Dendritic cell treated with granulocyte-macrophage colony-stimulating factor and Interleukin-4, amounts not matched to agents 40 ng/mL and 50 ng/mL, for 4 days (primary cell): ENCODE measurements around the gene LPCAT1.

Experiments used
- H3K27ac Mint-ChIP-seq: one replicate; pipeline ENCODE4 v1.8.0; 2022; ENCODE audit warnings: mild to moderate bottlenecking, mixed read lengths
- H3K27me3 Mint-ChIP-seq: one replicate; pipeline ENCODE4 v1.8.0; 2022; ENCODE audit warnings: mild to moderate bottlenecking, mixed read lengths
- H3K36me3 Mint-ChIP-seq: one replicate; pipeline ENCODE4 v1.8.0; 2022; ENCODE audit warnings: low read depth, mixed read lengths
- H3K4me1 Mint-ChIP-seq: one replicate; pipeline ENCODE4 v1.8.0; 2022; ENCODE audit warnings: low read depth, mixed read lengths
- H3K4me3 Mint-ChIP-seq: one replicate; pipeline ENCODE4 v1.8.0; 2022; ENCODE audit warnings: mild to moderate bottlenecking, moderate library complexity, mixed read lengths
- H3K9me3 Mint-ChIP-seq: one replicate; pipeline ENCODE4 v1.8.0; 2022; ENCODE audit warnings: mixed read lengths
- intact Hi-C: fragments of 100-400 bp; cut with micrococcal nuclease; formaldehyde crosslinking; loops from one replicate; pipeline ENCODE4 v1.15.0; 2022

Gene LPCAT1

DNA sequence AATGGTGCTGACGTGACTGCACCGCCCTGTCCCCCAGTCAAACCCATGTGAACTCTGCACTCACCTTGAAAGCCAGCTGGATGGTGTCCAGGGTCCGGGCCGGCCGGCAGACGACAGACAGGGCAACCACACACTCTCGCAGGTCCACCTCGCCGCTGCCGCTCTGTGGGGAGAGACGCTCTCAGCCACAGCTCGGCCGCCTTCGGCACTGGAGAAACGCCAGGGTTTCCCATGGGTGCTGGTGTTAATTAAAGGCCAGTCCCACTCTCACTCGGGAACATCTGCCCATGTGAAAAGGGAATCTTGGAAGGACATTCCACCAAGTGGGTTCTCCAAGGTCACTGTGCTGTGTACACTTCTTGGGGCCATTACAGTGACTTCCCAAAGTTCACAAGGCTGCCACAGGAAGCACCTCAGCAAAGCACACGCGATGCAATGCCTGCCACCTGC lies 53.0 kb downstream of the LPCAT1 start:
- H3K27ac Mint-ChIP-seq, result no peak overlapping the region
- no peaks in the 10 kb centered on the region for H3K27me3 Mint-ChIP-seq
- H3K4me3 Mint-ChIP-seq, result no peak overlapping the region
- H3K9me3 Mint-ChIP-seq, result peaks cover 9% of the 10 kb centered on the region
- H3K4me1 Mint-ChIP-seq, result peaks cover 18% of the 10 kb centered on the region
- peaks cover 98% of the 10 kb centered on the region for H3K36me3 Mint-ChIP-seq
- intact Hi-C loops, result no loop called here

DNA sequence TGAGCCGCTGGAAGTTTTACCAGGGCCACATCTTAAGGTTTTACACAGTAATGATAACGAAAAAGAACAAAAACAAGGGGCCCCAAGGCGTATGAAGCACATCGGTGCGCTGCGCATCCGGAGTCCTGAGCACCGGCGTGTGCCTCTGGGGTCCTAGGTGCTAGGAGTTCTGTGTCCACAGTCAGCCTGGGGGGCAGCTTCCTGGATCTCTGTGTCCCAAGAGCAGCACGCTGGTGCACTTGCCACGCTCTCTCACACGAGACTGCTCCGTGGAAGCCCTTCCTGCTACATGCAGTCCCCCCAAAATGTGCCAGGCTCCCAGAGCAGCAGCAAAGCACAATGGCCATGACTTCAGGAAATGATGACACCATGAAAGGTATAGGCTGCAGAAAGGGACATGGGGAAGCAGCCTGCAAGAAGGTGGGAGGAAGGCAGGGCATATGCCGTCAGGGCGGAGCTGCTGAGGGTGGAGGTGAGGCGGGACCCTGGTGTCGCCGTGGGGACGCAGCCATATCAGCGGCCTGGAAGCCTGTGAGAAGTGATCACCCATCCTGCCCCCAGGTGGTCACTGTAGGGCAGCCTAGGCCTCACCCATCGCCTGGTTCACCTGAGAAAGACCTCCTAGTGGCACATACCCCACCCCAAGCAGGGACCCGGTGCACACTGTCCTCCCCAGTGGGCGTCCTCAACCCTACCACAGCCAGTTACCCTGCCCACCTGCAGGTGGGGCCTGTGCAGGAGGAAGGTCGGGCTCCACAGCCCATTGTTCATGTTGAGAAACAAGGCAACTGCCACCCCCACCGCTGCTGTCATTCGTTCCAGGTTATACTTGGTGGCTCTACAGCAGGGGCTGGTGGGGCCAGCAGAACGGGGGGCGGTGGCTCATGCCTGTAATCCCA lies 54.9 kb downstream of the LPCAT1 start:
- intact Hi-C loops, result no loop called here
- Mint-ChIP-seq H3K9me3 (peaks cover 24% of the 10 kb centered on the region), H3K4me1 (peaks cover 9% of the 10 kb centered on the region), H3K36me3 (peaks cover 98% of the 10 kb centered on the region), H3K27me3 (no peaks in the 10 kb centered on the region), H3K27ac (no peak overlapping the region), H3K4me3 (no peak overlapping the region)

DNA sequence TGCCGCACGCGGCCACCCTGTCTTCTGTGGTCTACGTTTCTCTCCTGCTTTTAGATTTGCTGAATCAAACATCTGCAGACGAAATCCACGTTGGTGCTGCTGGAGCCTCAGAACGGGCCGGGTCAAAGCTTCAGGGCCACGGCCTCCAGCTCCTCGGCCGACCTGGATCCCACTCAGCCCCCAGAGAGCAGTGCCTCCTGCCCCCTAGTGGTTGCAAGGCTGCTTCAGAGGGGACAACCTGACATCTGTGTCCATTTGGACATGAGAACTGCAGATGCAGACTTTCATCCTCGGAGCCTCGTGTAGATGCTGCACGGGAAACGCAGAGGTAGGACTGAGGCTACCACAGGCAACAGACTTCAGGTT lies 55.5 kb downstream of the LPCAT1 start:
- Mint-ChIP-seq H3K4me1 (peaks cover 9% of the 10 kb centered on the region), H3K27ac (no peak overlapping the region), H3K36me3 (peaks cover 98% of the 10 kb centered on the region), H3K4me3 (no peak overlapping the region), H3K9me3 (peaks cover 24% of the 10 kb centered on the region), H3K27me3 (no peaks in the 10 kb centered on the region)
- intact Hi-C loops, result no loop called here

DNA sequence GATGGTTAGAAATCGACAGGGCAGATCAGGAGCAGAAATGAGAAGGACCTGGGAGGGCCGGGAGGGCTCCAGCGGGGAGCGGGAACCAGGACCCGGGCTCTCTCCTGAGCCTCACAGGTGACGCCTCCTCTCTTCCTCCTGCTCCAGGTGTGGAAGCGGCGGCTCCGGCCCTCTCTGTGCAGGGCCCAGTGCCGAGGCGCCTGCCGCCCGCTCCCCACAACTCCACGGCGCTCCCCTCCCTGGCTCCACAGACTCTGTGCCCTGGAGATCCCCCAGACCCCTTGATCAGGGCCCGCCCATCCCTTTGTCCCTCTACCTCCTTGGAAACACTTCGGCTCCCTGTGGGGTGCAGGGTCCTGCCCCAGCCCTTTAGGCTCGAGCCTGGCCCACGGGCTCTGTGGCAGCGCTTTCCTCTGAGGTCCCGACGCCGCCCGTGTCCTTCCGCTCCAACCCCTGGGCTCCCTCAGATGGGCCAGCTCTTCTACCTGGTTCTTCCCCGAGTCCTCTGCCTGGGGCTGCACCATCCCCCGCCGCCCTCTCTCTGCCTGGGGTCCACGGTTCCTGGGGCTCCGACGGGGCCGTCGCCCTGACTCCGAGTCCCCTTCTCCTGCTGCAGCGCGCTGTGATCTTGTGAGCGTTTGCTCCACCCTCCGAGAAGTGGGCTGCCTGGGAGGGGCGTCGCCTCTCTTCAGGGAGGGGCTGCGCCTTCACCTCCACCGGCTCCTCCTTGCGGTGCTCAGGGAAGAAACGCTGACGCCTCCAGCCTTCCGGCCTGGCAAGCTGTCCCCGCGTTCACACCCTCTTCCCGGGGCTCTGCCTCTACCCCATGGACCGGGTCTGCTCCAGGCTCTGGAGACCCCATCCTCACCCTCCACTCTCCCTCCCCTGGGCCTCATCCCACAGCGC lies 56.2 kb downstream of the LPCAT1 start:
- no peak overlapping the region for H3K27ac Mint-ChIP-seq
- intact Hi-C loops, result no loop called here
- H3K9me3 Mint-ChIP-seq, result peaks cover 24% of the 10 kb centered on the region
- peaks cover 9% of the 10 kb centered on the region for H3K4me1 Mint-ChIP-seq
- H3K27me3 Mint-ChIP-seq, result no peaks in the 10 kb centered on the region
- H3K36me3 Mint-ChIP-seq, result peaks cover 98% of the 10 kb centered on the region
- H3K4me3 Mint-ChIP-seq, result no peak overlapping the region

DNA sequence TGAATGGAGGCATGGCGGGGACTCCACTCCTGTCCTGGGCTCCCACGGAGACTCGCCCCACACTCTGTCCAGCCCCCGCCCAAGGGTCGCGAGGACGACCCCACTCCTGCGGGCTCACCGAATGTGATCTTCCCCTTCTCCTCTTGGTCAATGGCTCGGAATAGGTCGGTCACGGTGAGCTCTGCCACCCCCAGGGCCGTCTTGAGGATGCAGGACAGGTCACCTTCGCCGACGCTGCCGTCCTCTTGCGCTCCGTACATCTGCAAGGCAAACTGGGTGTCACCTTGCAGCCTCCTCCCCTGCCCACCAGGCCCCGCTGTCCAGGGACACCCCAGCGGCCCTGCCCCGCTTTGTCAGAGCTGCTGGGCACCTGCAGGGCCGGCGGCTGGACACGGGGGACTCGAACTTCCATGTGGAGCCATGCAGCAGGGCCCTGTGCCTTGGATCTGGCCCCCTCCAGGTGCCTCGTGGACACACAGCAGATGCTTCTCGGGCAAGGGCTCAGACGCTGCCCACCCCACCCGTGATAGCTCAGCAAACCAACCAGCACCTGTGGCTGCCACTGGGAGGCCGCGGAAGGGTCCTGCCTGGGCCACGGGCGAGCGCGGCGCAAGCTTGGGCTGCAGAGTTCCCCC lies 57.0 kb downstream of the LPCAT1 start:
- peaks cover 98% of the 10 kb centered on the region for H3K36me3 Mint-ChIP-seq
- H3K27ac Mint-ChIP-seq, result no peak overlapping the region
- peaks cover 24% of the 10 kb centered on the region for H3K9me3 Mint-ChIP-seq
- H3K4me1 Mint-ChIP-seq, result peaks cover 6% of the 10 kb centered on the region
- H3K4me3 Mint-ChIP-seq, result no peak overlapping the region
- no peaks in the 10 kb centered on the region for H3K27me3 Mint-ChIP-seq
- intact Hi-C loops, result no loop called here

DNA sequence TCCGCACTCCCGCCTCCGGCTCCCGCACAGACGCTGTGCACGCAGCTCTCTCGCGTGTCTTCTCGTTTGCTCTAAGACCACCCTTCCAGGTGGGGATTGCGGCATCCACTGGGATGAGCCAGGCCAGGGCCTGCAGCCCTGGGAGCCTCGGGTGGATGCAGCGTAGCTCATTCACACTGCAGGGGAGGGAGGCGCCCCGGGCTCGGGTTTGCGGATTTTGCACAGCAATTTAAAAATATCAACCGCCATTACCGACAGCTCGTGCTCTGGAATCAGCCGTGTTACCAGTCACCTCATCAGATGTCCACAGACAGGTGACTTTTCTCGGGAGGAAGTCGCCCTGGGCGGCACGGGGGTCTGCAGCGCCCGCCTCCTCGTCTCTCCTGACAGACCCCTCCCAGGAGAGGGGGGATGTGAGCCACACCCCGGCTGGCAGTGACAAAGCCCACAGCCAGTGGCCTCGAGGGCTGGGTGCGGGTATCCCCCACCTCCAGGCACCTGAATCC lies 57.7 kb downstream of the LPCAT1 start:
- no peaks in the 10 kb centered on the region for H3K27me3 Mint-ChIP-seq
- H3K9me3 Mint-ChIP-seq, result peaks cover 24% of the 10 kb centered on the region
- intact Hi-C loops, result no loop called here
- no peak overlapping the region for H3K4me3 Mint-ChIP-seq
- H3K27ac Mint-ChIP-seq, result no peak overlapping the region
- H3K4me1 Mint-ChIP-seq, result no peaks in the 10 kb centered on the region
- peaks cover 98% of the 10 kb centered on the region for H3K36me3 Mint-ChIP-seq

DNA sequence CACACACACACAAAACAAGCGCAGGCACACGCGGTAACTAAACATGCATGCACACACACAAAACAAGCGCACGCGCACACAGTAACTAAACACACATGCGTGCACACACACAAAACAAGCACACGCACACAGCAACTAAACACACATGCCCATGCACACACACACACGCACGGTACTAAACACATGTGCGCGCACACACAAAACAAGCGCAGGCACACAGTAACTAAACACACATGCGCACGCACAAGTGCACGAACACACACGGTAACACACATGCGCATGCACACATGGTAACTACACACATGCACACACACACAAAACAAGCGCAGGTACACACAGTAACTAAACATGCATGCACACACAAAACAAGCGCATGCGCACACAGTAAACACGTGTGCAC lies 58.6 kb downstream of the LPCAT1 start:
- intact Hi-C loops, result no loop called here
- Mint-ChIP-seq H3K27me3 (no peaks in the 10 kb centered on the region), H3K27ac (no peak overlapping the region), H3K36me3 (peaks cover 100% of the 10 kb centered on the region), H3K9me3 (peaks cover 24% of the 10 kb centered on the region), H3K4me1 (no peaks in the 10 kb centered on the region), H3K4me3 (no peak overlapping the region)

DNA sequence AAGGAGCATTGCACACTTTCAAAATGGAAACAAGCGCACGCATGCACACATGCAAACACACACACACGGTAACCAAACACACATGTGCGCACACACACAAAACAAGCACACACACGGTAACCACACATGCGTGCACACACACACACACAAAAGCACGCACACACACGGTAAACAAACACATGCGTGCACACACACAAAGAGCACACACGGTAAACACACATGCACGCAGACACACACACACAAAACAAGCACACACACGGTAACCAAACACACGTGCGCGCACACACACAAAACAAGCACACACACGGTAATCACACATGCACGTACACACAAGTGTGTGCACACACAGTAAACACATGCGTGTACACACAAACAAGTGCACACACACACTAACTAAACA lies 59.2 kb downstream of the LPCAT1 start:
- Mint-ChIP-seq H3K4me1 (no peaks in the 10 kb centered on the region), H3K36me3 (peaks cover 100% of the 10 kb centered on the region), H3K27me3 (no peaks in the 10 kb centered on the region), H3K9me3 (peaks cover 24% of the 10 kb centered on the region), H3K4me3 (no peak overlapping the region), H3K27ac (no peak overlapping the region)
- intact Hi-C loops, result no loop called here

DNA sequence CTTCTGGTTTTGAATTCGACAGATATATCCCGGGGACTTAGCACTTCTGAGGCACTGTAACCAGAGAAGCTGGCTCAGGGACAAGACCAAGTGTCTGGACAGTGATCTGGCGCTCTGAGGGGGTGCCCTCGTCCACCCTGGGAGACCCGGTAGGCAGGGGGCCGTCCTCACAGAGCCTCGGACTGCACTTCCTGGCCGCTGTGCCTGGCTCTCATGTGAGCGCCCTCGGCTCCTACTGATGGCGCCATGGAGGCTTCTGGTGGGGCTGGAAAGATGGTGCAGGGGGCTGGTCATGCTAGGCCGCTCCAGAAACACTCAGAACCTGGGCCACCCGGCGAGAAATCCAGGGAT lies 59.7 kb downstream of the LPCAT1 start:
- no peak overlapping the region for H3K4me3 Mint-ChIP-seq
- no peaks in the 10 kb centered on the region for H3K4me1 Mint-ChIP-seq
- intact Hi-C loops, result no loop called here
- H3K27me3 Mint-ChIP-seq, result no peaks in the 10 kb centered on the region
- peaks cover 24% of the 10 kb centered on the region for H3K9me3 Mint-ChIP-seq
- H3K36me3 Mint-ChIP-seq, result peaks cover 96% of the 10 kb centered on the region
- H3K27ac Mint-ChIP-seq, result no peak overlapping the region

DNA sequence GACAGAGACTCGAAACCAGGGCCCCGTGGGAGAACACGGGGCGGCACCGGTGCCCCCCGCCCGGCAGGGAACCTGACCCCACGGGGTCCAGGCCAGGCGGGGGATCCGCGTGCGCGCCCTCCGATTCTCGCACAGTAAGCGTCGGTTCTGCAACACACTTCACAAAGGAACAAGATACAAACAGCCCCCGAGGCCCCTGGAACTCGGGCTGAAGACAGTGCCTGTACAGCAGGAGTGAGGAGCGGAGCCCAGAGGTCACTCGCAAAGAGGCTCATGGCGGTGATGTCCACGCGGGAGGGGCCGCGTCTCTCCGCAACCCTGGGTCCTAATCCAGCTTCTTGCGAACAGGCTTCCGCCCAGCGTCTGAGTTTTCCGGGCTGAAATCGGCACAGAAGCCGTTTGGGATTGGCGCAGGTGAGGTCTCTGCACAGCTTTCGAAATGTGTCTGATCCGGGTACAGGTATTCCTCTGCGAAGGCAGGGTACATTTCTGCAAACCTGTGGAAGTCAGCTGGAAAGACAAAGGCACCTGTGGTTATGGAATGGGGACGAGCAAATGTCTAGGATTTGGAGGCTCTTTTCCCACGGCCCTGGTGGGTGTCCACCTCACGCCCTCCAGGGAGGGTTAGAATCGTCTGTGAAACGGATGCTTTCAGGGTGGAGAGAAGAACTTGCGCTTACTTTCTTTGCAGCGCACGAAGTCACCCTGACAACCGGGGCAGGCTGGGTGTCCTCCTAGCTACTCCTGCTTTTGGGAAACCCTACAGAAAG lies 60.2 kb downstream of the LPCAT1 start:
- no peaks in the 10 kb centered on the region for H3K4me1 Mint-ChIP-seq
- H3K9me3 Mint-ChIP-seq, result peaks cover 25% of the 10 kb centered on the region
- no peak overlapping the region for H3K27ac Mint-ChIP-seq
- H3K4me3 Mint-ChIP-seq, result no peak overlapping the region
- peaks cover 91% of the 10 kb centered on the region for H3K36me3 Mint-ChIP-seq
- H3K27me3 Mint-ChIP-seq, result no peaks in the 10 kb centered on the region
- intact Hi-C loops, result no loop called here

DNA sequence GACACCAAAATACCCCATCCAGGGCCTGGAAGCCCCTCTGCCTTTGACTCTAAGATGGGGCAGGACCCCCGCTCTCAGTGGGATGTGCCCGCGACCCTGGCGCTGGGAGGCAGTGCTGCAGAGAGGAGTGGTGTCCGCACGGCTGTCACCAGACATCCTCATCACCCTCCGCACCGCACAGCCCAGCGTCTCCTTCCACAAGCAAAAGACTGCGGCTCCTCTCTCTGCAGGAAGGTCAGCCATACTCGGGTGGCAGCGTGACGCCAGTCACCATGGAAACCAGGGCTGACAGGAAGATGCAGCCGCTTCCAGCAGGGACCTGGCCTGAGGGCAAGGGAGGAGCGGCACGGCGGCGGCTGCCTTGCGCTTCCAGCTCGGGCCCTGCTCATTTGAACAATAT lies 61.4 kb downstream of the LPCAT1 start:
- intact Hi-C loops, result no loop called here

DNA sequence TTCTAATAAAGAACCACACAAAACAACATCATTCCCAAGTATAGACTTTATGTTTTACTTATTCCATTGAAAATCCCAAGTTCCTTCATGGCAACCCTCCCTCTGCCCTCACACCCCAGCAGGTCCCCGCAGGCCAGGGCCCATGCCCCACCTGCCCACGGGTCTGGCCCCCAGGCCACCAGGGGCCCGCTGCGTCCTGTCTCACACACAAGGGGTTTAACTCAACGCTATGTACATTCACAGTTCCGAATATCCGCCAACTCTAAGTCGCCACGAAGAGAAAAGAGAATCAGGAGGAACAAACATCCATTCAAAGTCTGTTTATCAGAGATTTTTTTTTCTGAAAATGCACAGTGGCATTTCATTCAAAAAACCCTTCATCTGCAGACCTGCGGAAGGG lies 62.4 kb downstream of the LPCAT1 start:
- intact Hi-C loops, result no loop called here
- peaks cover 75% of the 10 kb centered on the region for H3K36me3 Mint-ChIP-seq
- H3K27ac Mint-ChIP-seq, result no peak overlapping the region
- H3K4me1 Mint-ChIP-seq, result no peaks in the 10 kb centered on the region
- no peaks in the 10 kb centered on the region for H3K27me3 Mint-ChIP-seq
- peaks cover 43% of the 10 kb centered on the region for H3K9me3 Mint-ChIP-seq
- H3K4me3 Mint-ChIP-seq, result no peak overlapping the region

More for the DNA sequence above, 61.4 kb downstream of the LPCAT1 start:
- H3K4me3 Mint-ChIP-seq, result no peak overlapping the region
- no peaks in the 10 kb centered on the region for H3K4me1 Mint-ChIP-seq
- H3K27ac Mint-ChIP-seq, result no peak overlapping the region
- H3K27me3 Mint-ChIP-seq, result no peaks in the 10 kb centered on the region
- H3K9me3 Mint-ChIP-seq, result peaks cover 36% of the 10 kb centered on the region
- H3K36me3 Mint-ChIP-seq, result peaks cover 85% of the 10 kb centered on the region

DNA sequence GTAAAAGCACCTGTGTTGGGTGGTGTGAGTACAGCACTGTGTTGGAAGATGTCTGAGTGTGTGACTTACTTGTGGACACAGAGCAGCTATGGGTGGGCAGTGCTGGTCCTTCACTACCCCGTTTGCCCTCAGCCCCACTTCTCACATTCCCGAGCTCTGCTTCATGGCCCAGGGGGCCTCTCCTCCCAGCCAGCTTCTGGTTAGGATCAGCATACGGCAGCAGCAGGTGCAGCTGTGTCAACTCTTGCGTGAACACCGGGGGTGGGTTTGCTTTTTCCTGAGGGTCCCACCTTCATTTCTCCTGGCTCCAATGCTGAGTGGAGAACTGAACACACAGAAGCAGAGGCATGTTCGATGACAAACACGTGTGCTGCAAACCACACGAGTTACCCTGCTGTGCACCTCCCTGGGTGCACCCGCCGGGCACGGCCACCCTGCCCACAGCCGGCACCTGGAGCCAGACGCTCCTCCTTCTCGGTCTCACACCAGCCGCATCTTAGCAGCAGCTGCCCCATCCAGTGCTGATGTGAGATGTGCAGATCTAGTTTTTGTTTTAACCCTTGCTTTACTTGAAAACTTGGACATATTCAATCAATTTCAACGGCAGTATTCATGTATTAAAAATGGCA lies 63.6 kb downstream of the LPCAT1 start:
- Mint-ChIP-seq H3K4me1 (no peaks in the 10 kb centered on the region), H3K9me3 (peaks cover 42% of the 10 kb centered on the region), H3K27me3 (peaks cover under 1% of the 10 kb centered on the region), H3K27ac (no peak overlapping the region), H3K4me3 (no peak overlapping the region), H3K36me3 (peaks cover 63% of the 10 kb centered on the region)
- intact Hi-C loops, result no loop called here
